Measurements from ENCODE around the gene AIP. TPM values are rescaled to one million over a fixed set of nuclear protein-coding genes. Genes with fewer than 3 reads are reported as not detected.

Gene AIP
- total and polyA plus RNA-seq, 2 donors (not counting 1 experiment from before 2014, with no cell fraction given): 127 to 205 TPM

GRCh38 chr11:67440229-67441097 lies 42.4 kb upstream of the AIP start:
- Histone ChIP-seq H3K27ac (ENCODE audit: low read length in 2 of 2) (peak overlapping the region; percentile 57 to 88), H3K9me3 (ENCODE audit: control extremely low read depth in 1 of 3, control insufficient read depth in 2 of 3, insufficient read depth in 1 of 3, low read length in 2 of 3) (peaks cover 0 to 3% (median 0%) of the 10 kb centered on the region in 3 donors), H3K4me2 (replicated peaks; ENCODE audit: low read depth, low read length, poor library complexity, severe bottlenecking) (peak overlapping the region; percentile 99), H3K36me3 (replicated peaks in 1 of 2; ENCODE audit: control extremely low read depth in 1 of 2, control insufficient read depth in 1 of 2, extremely low read depth in 1 of 2, insufficient read depth in 2 of 2, low read length in 1 of 2) (peaks cover 0 to 8% of the 10 kb centered on the region in 2 experiments), H3K4me1 (ENCODE audit: control insufficient read depth in 2 of 2, insufficient read depth in 2 of 2, low read length in 2 of 2) (peaks cover 68 to 85% of the 10 kb centered on the region in 2 donors), H3K4me3 (ENCODE audit: control extremely low read depth in 1 of 5, extremely low read depth in 1 of 5, insufficient read depth in 1 of 5, low read depth in 2 of 5, low read length in 4 of 5) (no peak overlapping the region), H3K9ac (ENCODE audit: low read length) (no peak overlapping the region), H3K27me3 (replicated peaks in 1 of 4; ENCODE audit: control extremely low read depth in 1 of 4, control insufficient read depth in 3 of 4, insufficient read depth in 4 of 4, low read length in 3 of 4) (no peaks in the 10 kb centered on the region), H4K20me1 (ENCODE audit: control insufficient read depth, insufficient read depth, low read length, poor library complexity, severe bottlenecking) (peaks cover 37% of the 10 kb centered on the region), H3K79me2 (ENCODE audit: control insufficient read depth, insufficient read depth, low read length) (peaks cover 46% of the 10 kb centered on the region), H2AFZ (ENCODE audit: insufficient read depth, low read depth, low read length, poor library complexity, severe bottlenecking) (no peak overlapping the region)
- ATAC-seq (ENCODE audit: low read depth): peak; percentile 4
- ChIA-PET POLR2A (interaction anchor here (0.7 to 4.8 kb wide), 12 partner anchors 9 to 39 kb away, joined by 4 to 98 read pairs (median 6); partner anchors contain the start of genes PPP1CA, RPS6KB2, TBC1D10C and TMEM134), CTCF (interaction anchor here (0.8 to 1.6 kb wide), 9 partner anchors 21 to 89 kb away, joined by 3 to 5 read pairs (median 3); partner anchors contain the start of genes PITPNM1 and PPP1CA)
- no peak for DNase-seq
- TF ChIP-seq EZH2 (IDR thresholded peaks at IDR 0.05; ENCODE audit: borderline replicate concordance, insufficient read depth, low read depth, low read length, poor library complexity, severe bottlenecking) (no peak), CTCF (IDR thresholded peaks at IDR 0.05) (no peak)
- Mint-ChIP-seq H3K27ac (peak overlapping the region; percentile 92), H3K9me3 (ENCODE audit: insufficient read depth) (no peaks in the 10 kb centered on the region), H3K27me3 (no peaks in the 10 kb centered on the region), H3K4me1 (peaks cover 83% of the 10 kb centered on the region), H3K4me3 (peak overlapping the region; percentile 61)
- intact Hi-C loops (cut with micrococcal nuclease): no loop called here
- 60% methylated on average over 17 of the region's 17 CpGs for WGBS (ENCODE audit: insufficient coverage)
